HG03135 (cell line): ENCODE data around the gene NCKAP1.
A peak's percentile ranks its signal among the peaks of the same experiment; 100 is the strongest.
"Not testable (repeated sequence)": the region's sequence is repeated elsewhere in the genome, so short reads cannot be mapped to it uniquely, and the experiment has no call there.

Experiments
- ATAC-seq: cut with Tn5 transposase; IDR thresholded peaks from one replicate; pipeline ENCODE4 v1.9.1; 2021; ENCODE audit warnings: mild to moderate bottlenecking, moderate library complexity; ENCODE audit not compliant: unreplicated experiment

NCKAP1 gene

GRCh38 chr2:183038341-183039300, at the start of gene NCKAP1:
TSS of gene NCKAP1 (minus strand) at chr2:183038457. CDS start at chr2:183038099, 358 bp downstream.
- peak; percentile 81 for ATAC-seq

- ATAC-seq = no peak
These were observed 43.7 kb upstream of the NCKAP1 start for GRCh38 chr2:183081911-183082310.

- ATAC-seq = peak; percentile 38
These were observed 41.0 kb upstream of the NCKAP1 start for GRCh38 chr2:183079139-183079775.

- ATAC-seq = peak; percentile 88
These were observed 40.3 kb upstream of the NCKAP1 start, which contains the start of gene DUSP19 for GRCh38 chr2:183078464-183079138. TSS of gene DUSP19 (plus strand) at chr2:183078747. CDS start at chr2:183078934, 187 bp downstream.

GRCh38 chr2:183078163-183078463, 39.9 kb upstream of the NCKAP1 start:
- no peak for ATAC-seq

- no peak for ATAC-seq
These were observed 33.9 kb upstream of the NCKAP1 start for GRCh38 chr2:183072177-183072576.

- ATAC-seq = no peak
These were observed 32.9 kb upstream of the NCKAP1 start for GRCh38 chr2:183070942-183071844.

- ATAC-seq = no peak
These were observed 30.9 kb upstream of the NCKAP1 start for GRCh38 chr2:183069174-183069573.

GRCh38 chr2:183068561-183068960, 30.3 kb upstream of the NCKAP1 start:
- ATAC-seq = no peak

- peak; percentile 70 for ATAC-seq
These were observed 24.8 kb upstream of the NCKAP1 start for GRCh38 chr2:183063083-183063482.

- no peak for ATAC-seq
These were observed 22.4 kb upstream of the NCKAP1 start for GRCh38 chr2:183060571-183061231.

GRCh38 chr2:183059561-183059960, 21.3 kb upstream of the NCKAP1 start:
- no peak for ATAC-seq

- peak; percentile 44 for ATAC-seq
These were observed 19.2 kb upstream of the NCKAP1 start for GRCh38 chr2:183057333-183057985.

GRCh38 chr2:183049420-183049819, 11.2 kb upstream of the NCKAP1 start:
- no peak for ATAC-seq

- ATAC-seq = not testable (repeated sequence)
These were observed 9.3 kb upstream of the NCKAP1 start for GRCh38 chr2:183047486-183048125.

- not testable (repeated sequence) for ATAC-seq
These were observed 5.3 kb upstream of the NCKAP1 start for GRCh38 chr2:183043580-183043979.

- no peak for ATAC-seq
These were observed 2.3 kb upstream of the NCKAP1 start for GRCh38 chr2:183040604-183041003.

- ATAC-seq = peak; percentile 49
These were observed 510 bp downstream of the NCKAP1 start for GRCh38 chr2:183037553-183038340.
